Gastrocnemius medialis (tissue), 4 donors: Measurements from ENCODE around the gene DUT.

Experiments used
- POLR2A ChIP-seq, 2 donors: fragments of 450-650 bp; IDR thresholded peaks; one replicate each; pipeline ENCODE4 v1.6.1; 2017; ENCODE audit warnings: antibody characterized with exemption in 2 of 2, mild to moderate bottlenecking in 2 of 2, moderate library complexity in 2 of 2
- TF ChIP-seq, protein P1 (sequence below), 5 experiments: fragments of 450-650 bp in 3 of 5; fragments of 200-600 bp in 2 of 5; sonication (generic) in 2 of 5; IDR thresholded peaks in 4 of 5; conservative IDR thresholded peaks in 1 of 5; 1 replicate in 4 of 5; 2 replicates in 1 of 5; pipeline ENCODE4 v1.5.1; 2016 to 2019; ENCODE audit warnings: antibody characterized with exemption in 5 of 5, mild to moderate bottlenecking in 3 of 5, moderate library complexity in 3 of 5

DNA sequence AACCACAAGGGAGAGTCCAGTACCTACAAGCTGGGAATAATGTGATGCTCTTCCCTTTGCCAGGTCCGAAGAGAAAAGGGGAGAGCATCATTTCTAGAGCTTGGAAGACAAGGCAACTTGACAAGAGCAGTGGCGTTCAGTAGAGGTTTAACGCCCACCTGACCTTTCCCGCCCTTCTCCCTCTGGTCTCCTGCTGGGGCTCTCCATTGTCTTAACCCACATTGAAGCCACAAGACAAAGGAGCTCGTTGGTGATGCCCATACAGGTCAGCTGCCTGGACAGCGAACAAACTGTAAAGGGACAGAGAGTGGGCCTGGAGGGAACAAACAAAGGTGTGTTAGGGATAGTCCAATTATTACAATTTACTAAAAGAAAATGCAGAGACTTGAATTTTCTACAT is 13.1 kb upstream of the DUT start:
- TF ChIP-seq, protein P1, sequence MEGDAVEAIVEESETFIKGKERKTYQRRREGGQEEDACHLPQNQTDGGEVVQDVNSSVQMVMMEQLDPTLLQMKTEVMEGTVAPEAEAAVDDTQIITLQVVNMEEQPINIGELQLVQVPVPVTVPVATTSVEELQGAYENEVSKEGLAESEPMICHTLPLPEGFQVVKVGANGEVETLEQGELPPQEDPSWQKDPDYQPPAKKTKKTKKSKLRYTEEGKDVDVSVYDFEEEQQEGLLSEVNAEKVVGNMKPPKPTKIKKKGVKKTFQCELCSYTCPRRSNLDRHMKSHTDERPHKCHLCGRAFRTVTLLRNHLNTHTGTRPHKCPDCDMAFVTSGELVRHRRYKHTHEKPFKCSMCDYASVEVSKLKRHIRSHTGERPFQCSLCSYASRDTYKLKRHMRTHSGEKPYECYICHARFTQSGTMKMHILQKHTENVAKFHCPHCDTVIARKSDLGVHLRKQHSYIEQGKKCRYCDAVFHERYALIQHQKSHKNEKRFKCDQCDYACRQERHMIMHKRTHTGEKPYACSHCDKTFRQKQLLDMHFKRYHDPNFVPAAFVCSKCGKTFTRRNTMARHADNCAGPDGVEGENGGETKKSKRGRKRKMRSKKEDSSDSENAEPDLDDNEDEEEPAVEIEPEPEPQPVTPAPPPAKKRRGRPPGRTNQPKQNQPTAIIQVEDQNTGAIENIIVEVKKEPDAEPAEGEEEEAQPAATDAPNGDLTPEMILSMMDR (IDR thresholded peaks at IDR 0.05 in 4 of 5, conservative IDR thresholded peaks at IDR 0.05 in 1 of 5) = no peak
- no peak for TF ChIP-seq POLR2A (IDR thresholded peaks at IDR 0.05)
